ENCODE results near the gene MUC4. TPM values are rescaled to one million over a fixed set of nuclear protein-coding genes. Genes with fewer than 3 reads are reported as not detected.
"Not testable (repeated sequence)": the region's sequence is repeated elsewhere in the genome, so short reads cannot be mapped to it uniquely, and the experiment has no call there.

Gene MUC4
- total and polyA plus RNA-seq, 7 donors = under 0.01 to 195 (median 7.4) TPM; not detected in 1

GRCh38 chr3:195790901-195791300 lies 20.8 kb downstream of the MUC4 start:
- no peak overlapping the region for H3K27ac ChIP-seq
- peak; percentile 20 for DNase-seq
- H3K4me3 ChIP-seq = no peak overlapping the region
- H3K9me3 ChIP-seq = no peaks in the 10 kb centered on the region
- no peaks in the 10 kb centered on the region for H3K36me3 ChIP-seq
- H3K4me1 ChIP-seq = no peaks in the 10 kb centered on the region
- H3K27me3 ChIP-seq = no peaks in the 10 kb centered on the region
- WGBS, 2 donors = 73 to 94% methylated on average over 4 of the region's 4 CpGs
- TF ChIP-seq POLR2A (IDR thresholded peaks at IDR 0.05) (no peak), CTCF (IDR thresholded peaks at IDR 0.05) (no peak), EP300 (IDR thresholded peaks at IDR 0.05) (no peak), POLR2AphosphoS5 (IDR thresholded peaks at IDR 0.05) (no peak)
- intact Hi-C loops (cut with DNase I) = no loop called here

DNA sequence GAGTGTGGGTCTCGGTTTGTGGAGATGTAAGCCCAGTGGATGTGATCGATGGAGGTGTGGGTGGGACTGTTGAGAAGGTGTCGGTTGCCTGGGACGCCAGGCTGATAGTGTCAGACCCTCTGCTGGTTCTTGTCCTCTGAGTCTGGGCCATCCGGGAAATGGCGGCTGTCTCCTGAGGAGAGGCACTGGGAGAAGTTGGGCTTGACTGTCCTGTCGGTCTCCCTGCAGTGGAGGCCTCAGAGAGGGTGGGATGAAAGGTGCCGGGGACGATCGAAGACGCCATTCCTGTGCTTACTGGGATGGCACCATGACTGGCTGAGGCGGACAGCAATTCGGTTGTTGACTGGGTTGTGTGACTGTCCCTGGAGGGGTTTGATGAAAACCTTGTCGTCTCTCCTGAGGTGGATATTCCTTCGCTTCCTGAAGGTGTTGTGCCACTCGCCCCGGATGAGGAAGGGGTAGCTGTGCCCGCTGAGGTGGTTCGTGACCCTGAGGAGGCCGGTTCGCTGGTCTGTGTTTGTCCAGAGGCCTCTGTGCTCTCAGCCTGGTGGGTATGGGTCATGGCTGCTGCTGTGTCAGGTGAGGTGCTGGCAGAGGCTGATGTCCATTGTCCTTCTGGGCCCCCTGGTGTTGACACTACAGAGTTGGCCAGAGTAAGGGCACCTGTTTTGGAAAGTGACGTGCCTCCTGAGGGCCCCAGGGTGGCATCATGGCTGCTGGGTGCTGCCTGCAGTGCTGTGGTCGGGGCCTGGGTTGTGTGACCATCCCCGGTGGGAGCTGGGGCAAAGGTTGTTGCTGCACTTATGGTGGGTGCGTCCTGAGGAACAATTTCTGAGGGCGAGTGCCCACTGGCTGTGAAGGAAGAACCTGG lies 22.8 kb downstream of the MUC4 start:
- no peaks in the 10 kb centered on the region for H3K9me3 ChIP-seq
- TF ChIP-seq POLR2A (IDR thresholded peaks at IDR 0.05) (no peak), EP300 (IDR thresholded peaks at IDR 0.05) (no peak), CTCF (IDR thresholded peaks at IDR 0.05) (no peak), POLR2AphosphoS5 (IDR thresholded peaks at IDR 0.05) (no peak)
- WGBS, 2 donors = 91 to 92% methylated on average over 26 of the region's 26 CpGs
- H3K27ac ChIP-seq = no peak overlapping the region
- H3K4me1 ChIP-seq = no peaks in the 10 kb centered on the region
- no peak overlapping the region for H3K4me3 ChIP-seq
- no peaks in the 10 kb centered on the region for H3K27me3 ChIP-seq
- DNase-seq = peak; percentile 55
- intact Hi-C loops (cut with DNase I) = no loop called here
- no peaks in the 10 kb centered on the region for H3K36me3 ChIP-seq

DNA sequence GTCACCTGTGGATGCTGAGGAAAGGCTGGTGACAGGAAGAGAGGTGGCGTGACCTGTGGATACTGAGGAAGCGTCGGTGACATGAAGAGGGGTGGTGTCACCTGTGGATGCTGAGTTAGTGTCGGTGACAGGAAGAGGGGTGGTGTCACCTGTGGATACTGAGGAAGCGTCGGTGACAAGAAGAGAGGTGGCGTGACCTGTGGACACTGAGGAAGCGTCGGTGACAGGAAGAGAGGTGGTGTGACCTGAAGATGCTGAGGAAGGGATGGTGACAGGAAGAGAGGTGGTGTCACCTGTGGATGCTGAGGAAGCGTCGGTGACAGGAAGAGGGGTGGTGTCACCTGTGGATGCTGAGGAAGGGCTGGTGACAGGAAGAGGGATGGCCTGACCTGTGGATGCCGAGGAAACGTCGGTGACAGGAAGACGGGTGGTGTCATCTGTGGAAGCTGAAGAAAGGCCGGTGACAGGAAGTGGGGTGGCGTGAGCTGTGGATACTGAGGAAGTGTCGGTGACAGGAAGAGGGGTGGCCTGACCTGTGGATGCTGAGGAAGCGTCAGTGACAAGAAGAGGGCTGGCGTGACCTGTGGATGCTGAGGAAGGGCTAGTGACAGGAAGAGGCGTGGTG lies 25.8 kb downstream of the MUC4 start:
- H3K27me3 ChIP-seq; H3K9me3 ChIP-seq; H3K27ac ChIP-seq; H3K4me1 ChIP-seq; H3K4me3 ChIP-seq; intact Hi-C loops (cut with DNase I); H3K36me3 ChIP-seq: not testable (repeated sequence)
- peak; percentile 19 for DNase-seq
- 86 to 95% methylated on average over 21 of the region's 21 CpGs for WGBS, 2 donors

GRCh38 chr3:195784031-195784430 lies 27.7 kb downstream of the MUC4 start:
- H3K27ac ChIP-seq; H3K4me3 ChIP-seq; H3K4me1 ChIP-seq; H3K27me3 ChIP-seq; intact Hi-C loops (cut with DNase I); H3K36me3 ChIP-seq; H3K9me3 ChIP-seq: not testable (repeated sequence)
- 91 to 94% methylated on average over 14 of the region's 14 CpGs for WGBS, 2 donors
- DNase-seq = peak; percentile 36

DNA sequence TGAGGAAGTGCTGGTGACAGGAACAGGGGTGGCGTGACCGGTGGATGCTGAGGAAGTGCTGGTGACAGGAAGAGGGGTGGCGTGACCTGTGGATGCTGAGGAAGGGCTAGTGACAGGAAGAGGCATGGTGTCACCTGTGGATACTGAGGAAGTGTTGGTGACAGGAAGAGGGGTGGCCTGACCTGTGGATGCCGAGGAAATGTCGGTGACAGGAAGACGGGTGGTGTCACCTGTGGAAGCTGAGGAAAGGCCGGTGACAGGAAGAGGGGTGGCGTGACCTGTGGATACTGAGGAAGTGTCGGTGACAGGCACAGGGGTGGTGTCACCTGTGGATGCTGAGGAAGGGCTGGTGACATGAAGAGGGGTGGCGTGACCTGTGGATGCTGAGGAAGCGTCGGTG lies 30.5 kb downstream of the MUC4 start:
- peak; percentile 27 for DNase-seq
- H3K27ac ChIP-seq; intact Hi-C loops (cut with DNase I); H3K9me3 ChIP-seq; H3K27me3 ChIP-seq; H3K36me3 ChIP-seq; H3K4me1 ChIP-seq; H3K4me3 ChIP-seq: not testable (repeated sequence)
- WGBS, 2 donors = 82 to 88% methylated on average over 12 of the region's 12 CpGs

DNA sequence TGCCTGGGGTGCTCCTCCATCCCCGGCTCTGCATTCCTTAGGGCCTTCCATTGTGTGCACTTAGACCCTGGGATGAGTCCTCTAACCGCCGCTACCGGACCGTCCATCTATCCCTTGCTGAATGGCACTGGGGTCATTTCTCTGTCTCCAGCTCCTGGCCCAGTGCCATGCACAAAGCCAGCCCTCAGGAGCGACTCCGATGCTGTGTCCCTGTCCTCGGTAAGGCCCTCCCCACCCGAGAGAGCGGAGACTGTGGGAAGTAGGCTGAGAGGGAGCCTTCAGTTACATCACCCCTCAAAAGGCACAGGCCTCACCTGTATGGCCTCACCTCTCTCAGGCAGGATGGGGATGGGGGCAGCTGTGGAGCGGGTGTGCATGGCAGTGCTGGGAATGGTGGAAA lies 33.8 kb downstream of the MUC4 start:
- Histone ChIP-seq H3K27ac (no peak overlapping the region), H3K36me3 (no peaks in the 10 kb centered on the region), H3K4me1 (no peaks in the 10 kb centered on the region), H3K9me3 (peaks cover 0 to 4% (median 0%) of the 10 kb centered on the region in 4 donors), H3K4me3 (no peak overlapping the region), H3K27me3 (no peaks in the 10 kb centered on the region)
- TF ChIP-seq CTCF (IDR thresholded peaks at IDR 0.05) (no peak), EP300 (IDR thresholded peaks at IDR 0.05) (no peak), POLR2AphosphoS5 (IDR thresholded peaks at IDR 0.05) (no peak), POLR2A (IDR thresholded peaks at IDR 0.05) (no peak)
- intact Hi-C loops (cut with DNase I) = no loop called here
- DNase-seq = peak; percentile 42
- WGBS, 2 donors = 87% methylated on average over 11 of the region's 11 CpGs
